Astrocyte of the cerebellum (primary cell): Measurements from ENCODE around the gene KCNAB2.

Source experiments
- DNase-seq: peaks from one replicate; pipeline ENCODE4 v3.0.0-alpha.2; 2011; ENCODE audit warnings: low read depth
- H3K4me3 ChIP-seq: 2 replicates; pipeline ENCODE4 v1.5.1; 2011; ENCODE audit warnings: mild to moderate bottlenecking, low read depth, low read length, moderate library complexity
- CTCF ChIP-seq: IDR thresholded peaks from 2 replicates; pipeline ENCODE4 v1.5.1; 2012; ENCODE audit warnings: low read length, low read depth, moderate library complexity, mild to moderate bottlenecking; ENCODE audit errors: missing control alignments
- in situ Hi-C: cut with HindIII; loops from 2 replicates; pipeline ENCODE4 v1.10.0; 2017; ENCODE audit warnings: low sequenced_read_pairs

KCNAB2 gene

GRCh38 chr1:6030547-6031261, 15.0 kb upstream of the KCNAB2 start:
- no peak for TF ChIP-seq CTCF
- in situ Hi-C loops = no loop called here
- no peak for DNase-seq
- no peak overlapping the region for H3K4me3 ChIP-seq

GRCh38 chr1:6033124-6033523, 12.6 kb upstream of the KCNAB2 start:
- H3K4me3 ChIP-seq = no peak overlapping the region
- no peak for TF ChIP-seq CTCF
- in situ Hi-C loops = no loop called here
- DNase-seq = no peak

GRCh38 chr1:6033986-6034749, 11.5 kb upstream of the KCNAB2 start:
- in situ Hi-C loops = no loop called here
- no peak for DNase-seq
- TF ChIP-seq CTCF = peak; percentile 69
- H3K4me3 ChIP-seq = no peak overlapping the region

GRCh38 chr1:6034750-6035096, 11.0 kb upstream of the KCNAB2 start:
- H3K4me3 ChIP-seq = no peak overlapping the region
- no peak for TF ChIP-seq CTCF
- DNase-seq = no peak
- in situ Hi-C loops = no loop called here

GRCh38 chr1:6035303-6035702, 10.4 kb upstream of the KCNAB2 start:
- no peak for TF ChIP-seq CTCF
- DNase-seq = no peak

GRCh38 chr1:6035719-6036118, 10.0 kb upstream of the KCNAB2 start:
- no peak for DNase-seq
- in situ Hi-C loops = no loop called here
- TF ChIP-seq CTCF = peak; percentile 4
- no peak overlapping the region for H3K4me3 ChIP-seq

More at GRCh38 chr1:6035303-6035702, 10.4 kb upstream of the KCNAB2 start:
- no peak overlapping the region for H3K4me3 ChIP-seq
- in situ Hi-C loops = no loop called here
